HCT116 (cell line): ENCODE measurements around the gene CDHR5. TPM values are rescaled to one million over a fixed set of nuclear protein-coding genes. Genes with fewer than 3 reads are reported as not detected.

Source experiments
- ATAC-seq: fragments of 200-7000 bp; cut with Tn5 transposase; 2 replicates; pipeline ENCODE4 v1.9.1; 2020; ENCODE audit warnings: mild to moderate bottlenecking, moderate library complexity
- BruUV-seq: library from RNA; stranded (reverse); fragments of 400-500 nt; replicated peaks from 2 replicates; lab custom pipeline; 2021; lab: Mats Ljungman, UMichigan
- CTCF ChIA-PET: fragments of 300-600 bp; sonication (Branson Sonifier 250); formaldehyde crosslinking; loops from one replicate; lab custom pipeline; 2021; ENCODE audit warnings: antibody characterized with exemption; lab: Charles Lee
- POLR2A ChIA-PET: fragments of 300-600, 350-600 bp; sonication (Branson Sonifier 250); formaldehyde crosslinking; loops from one replicate; lab custom pipeline; 2021; ENCODE audit warnings: antibody characterized with exemption; lab: Charles Lee
- RAD21 ChIA-PET, 2 experiments: fragments of 300-600 bp; sonication (Branson Sonifier 250); formaldehyde crosslinking; loops; one replicate each; lab custom pipeline; 2023; ENCODE audit warnings: low total read pairs in 2 of 2; ENCODE audit not compliant: uncharacterized antibody in 2 of 2, unreplicated experiment in 2 of 2, low non-redundant PET in 1 of 2; lab: Charles Lee
- DNase-seq: peaks from one replicate; pipeline ENCODE4 v3.0.0-alpha.2; 2010; ENCODE audit warnings: low read depth, low spot score
- H2AFZ ChIP-seq: fragments of 200-600 bp; shearing (Covaris generic), sonication (generic); 2 replicates; pipeline ENCODE4 v1.6.1; 2017; ENCODE audit warnings: low read depth, mixed run types, mixed read lengths, antibody characterized with exemption, low read length; ENCODE audit not compliant: poor library complexity, severe bottlenecking
- H3K27ac ChIP-seq: 2 replicates; pipeline ENCODE4 v1.5.1; 2012; ENCODE audit warnings: low read depth, low read length
- H3K27me3 ChIP-seq: fragments of 200-600 bp; sonication (generic); 2 replicates; pipeline ENCODE4 v1.6.1; 2016; ENCODE audit warnings: mixed run types, low read length, mixed read lengths; ENCODE audit not compliant: insufficient read depth
- H3K36me3 ChIP-seq, 2 experiments: fragments of 200-500 bp in 1 of 2; fragments of 200-600 bp in 1 of 2; sonication (Bioruptor generic) in 1 of 2; sonication (generic) in 1 of 2; 2 replicates each; pipeline versions ENCODE4 v1.5.1 to v1.6.1; 2014 to 2016; ENCODE audit warnings: low read length in 2 of 2, inconsistent platforms in 1 of 2, mixed read lengths in 1 of 2, mixed run types in 1 of 2; ENCODE audit not compliant: insufficient read depth in 2 of 2, control insufficient read depth in 1 of 2
- H3K4me1 ChIP-seq, 2 experiments: fragments of 200-600 bp in 1 of 2; sonication (generic) in 1 of 2; 2 replicates each; pipeline versions ENCODE4 v1.5.1 to v1.6.1; 2012 to 2017; ENCODE audit warnings: low read length in 2 of 2, inconsistent platforms in 1 of 2, mild to moderate bottlenecking in 1 of 2, mixed read lengths in 1 of 2, mixed run types in 1 of 2, moderate library complexity in 1 of 2; ENCODE audit not compliant: insufficient read depth in 2 of 2, control insufficient read depth in 1 of 2
- H3K4me2 ChIP-seq: fragments of 200-600 bp; sonication (generic); 2 replicates; pipeline ENCODE4 v1.6.1; 2017; ENCODE audit warnings: mixed run types, low read length, mixed read lengths
- H3K4me3 ChIP-seq, 2 experiments: fragments of 200-600 bp in 1 of 2; sonication (generic) in 1 of 2; replicated peaks in 1 of 2; 2 replicates each; pipeline ENCODE4 v1.5.1; 2011 to 2016; ENCODE audit warnings: low read length in 2 of 2, control low read depth in 1 of 2, low read depth in 1 of 2, mild to moderate bottlenecking in 1 of 2, mixed read lengths in 1 of 2, mixed run types in 1 of 2
- H3K79me2 ChIP-seq: fragments of 200-600 bp; sonication (generic); 2 replicates; pipeline ENCODE4 v1.6.1; 2017; ENCODE audit warnings: mild to moderate bottlenecking, mixed run types, low read length, moderate library complexity, mixed read lengths; ENCODE audit not compliant: insufficient read depth
- H3K9ac ChIP-seq: fragments of 200-600 bp; sonication (generic); 2 replicates; pipeline ENCODE4 v1.6.1; 2016; ENCODE audit warnings: low read length, mixed read lengths
- H3K9me2 ChIP-seq: fragments of 200-600 bp; sonication (generic), shearing (Covaris generic); 2 replicates; pipeline ENCODE4 v1.6.1; 2017; ENCODE audit warnings: mixed run types, mild to moderate bottlenecking, moderate library complexity; ENCODE audit not compliant: insufficient read depth
- H3K9me3 ChIP-seq, 2 experiments: fragments of 200-500 bp in 1 of 2; fragments of 200-600 bp in 1 of 2; sonication (Bioruptor generic) in 1 of 2; sonication (generic) in 1 of 2; 2 replicates each; pipeline ENCODE4 v1.6.1; 2014 to 2017; ENCODE audit warnings: low read length in 2 of 2, mixed read lengths in 2 of 2, inconsistent platforms in 1 of 2, low read depth in 1 of 2, mild to moderate bottlenecking in 1 of 2, mixed run types in 1 of 2, moderate library complexity in 1 of 2; ENCODE audit not compliant: control insufficient read depth in 1 of 2, insufficient read depth in 1 of 2
- H4K20me1 ChIP-seq: fragments of 200-600 bp; sonication (generic), shearing (Covaris generic); 2 replicates; pipeline ENCODE4 v1.6.1; 2017; ENCODE audit warnings: mixed run types, mild to moderate bottlenecking, moderate library complexity; ENCODE audit not compliant: insufficient read depth
- CBX3 ChIP-seq: IDR thresholded peaks from 2 replicates; pipeline ENCODE4 v1.6.1; 2012; ENCODE audit warnings: low read depth
- CEBPB ChIP-seq: IDR thresholded peaks from 2 replicates; pipeline ENCODE4 v1.6.1; 2012; ENCODE audit warnings: low read depth
- EGR1 ChIP-seq: IDR thresholded peaks from 2 replicates; pipeline ENCODE4 v1.6.1; 2012; ENCODE audit warnings: low read depth
- ELF1 ChIP-seq: IDR thresholded peaks from 2 replicates; pipeline ENCODE4 v1.6.1; 2012; ENCODE audit warnings: low read depth, borderline replicate concordance
- EZH2 ChIP-seq: fragments of 200-600 bp; sonication (generic); IDR thresholded peaks from 2 replicates; pipeline ENCODE4 v1.6.1; 2017; ENCODE audit warnings: antibody characterized with exemption, mixed run types
- EZH2phosphoT487 ChIP-seq: fragments of 200-600 bp; IDR thresholded peaks from 2 replicates; pipeline ENCODE4 v1.6.1; 2018; ENCODE audit warnings: antibody characterized with exemption, borderline replicate concordance
- FOSL1 ChIP-seq: IDR thresholded peaks from 2 replicates; pipeline ENCODE4 v1.6.1; 2012; ENCODE audit warnings: low read depth
- JUND ChIP-seq: IDR thresholded peaks from 2 replicates; pipeline ENCODE4 v1.6.1; 2012
- RAD21 ChIP-seq: IDR thresholded peaks from 2 replicates; pipeline ENCODE4 v1.6.1; 2012; ENCODE audit warnings: low read depth, mild to moderate bottlenecking
- SIN3A ChIP-seq: IDR thresholded peaks from 2 replicates; pipeline ENCODE4 v1.6.1; 2012; ENCODE audit warnings: low read depth
- YY1 ChIP-seq: IDR thresholded peaks from 2 replicates; pipeline ENCODE4 v1.6.1; 2011; ENCODE audit warnings: low read length, low read depth, moderate library complexity, mild to moderate bottlenecking; ENCODE audit not compliant: insufficient replicate concordance; ENCODE audit errors: extremely low read depth
- ZFX ChIP-seq: fragments of 450-650 bp; IDR thresholded peaks from 2 replicates; pipeline ENCODE4 v1.6.1; 2017
- ZNF274 ChIP-seq: fragments of 200-500 bp; sonication (Bioruptor generic); IDR thresholded peaks from 2 replicates; pipeline ENCODE4 v1.6.1; 2014; ENCODE audit warnings: mild to moderate bottlenecking, low read depth, low read length, inconsistent platforms
- intact Hi-C: fragments of 100-400 bp; cut with micrococcal nuclease; formaldehyde crosslinking; loops from 2 replicates; pipeline ENCODE4 v1.10.0; 2022
- total RNA-seq: library from RNA; stranded (reverse); gene quantifications from one replicate; pipeline ENCODE4 v1.2.1, GENCODE V29; 2021; ENCODE audit not compliant: unreplicated experiment
- TF ChIP-seq, protein P1 (sequence below): IDR thresholded peaks from 2 replicates; pipeline ENCODE4 v1.6.1; 2011; ENCODE audit warnings: mild to moderate bottlenecking, low read length, moderate library complexity; ENCODE audit not compliant: insufficient replicate concordance; ENCODE audit errors: extremely low read depth
- TF ChIP-seq, protein P2 (sequence below): IDR thresholded peaks from 2 replicates; pipeline ENCODE4 v1.6.1; 2012; ENCODE audit warnings: low read depth

CDHR5 gene
- total RNA-seq, 1 experiment from 2014 or later, result not detected

DNA sequence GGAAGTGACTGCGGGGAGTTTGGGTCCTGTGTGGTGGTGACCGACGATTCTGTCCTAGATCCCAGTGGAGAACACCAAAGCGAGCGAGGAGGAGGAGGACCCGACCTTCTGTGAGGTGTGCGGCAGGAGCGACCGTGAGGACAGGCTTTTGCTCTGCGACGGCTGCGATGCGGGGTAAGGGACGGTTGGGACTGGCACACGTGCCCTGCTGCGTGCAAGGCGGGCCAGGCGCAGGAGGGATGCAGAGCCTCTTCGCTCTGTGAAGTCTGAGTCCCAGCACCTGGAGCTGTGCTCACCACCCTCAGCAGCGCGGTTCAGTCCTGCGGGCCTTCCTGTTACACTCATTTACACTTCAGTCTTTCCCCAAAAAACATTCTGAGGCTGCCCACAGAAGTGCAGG, 32.3 kb downstream of the CDHR5 start:
- no peaks in the 10 kb centered on the region for H3K27me3 ChIP-seq
- POLR2A ChIA-PET, result no interaction called here
- no peaks in the 10 kb centered on the region for H3K9me2 ChIP-seq
- TF ChIP-seq ZNF274, result no peak
- TF ChIP-seq EZH2, result no peak
- no peak for TF ChIP-seq EZH2phosphoT487
- TF ChIP-seq, all 23 proteins: peak for 0
- Histone ChIP-seq H3K4me2 (no peak overlapping the region), H3K79me2 (peaks cover 85% of the 10 kb centered on the region), H3K4me3 (no peak overlapping the region), H2AFZ (no peak overlapping the region), H3K27ac (no peak overlapping the region), H3K36me3 (peaks cover 67% of the 10 kb centered on the region in 2 experiments), H3K9me3 (no peaks in the 10 kb centered on the region), H4K20me1 (no peaks in the 10 kb centered on the region), H3K9ac (no peak overlapping the region), H3K4me1 (peaks cover 0 to 8% of the 10 kb centered on the region in 2 experiments; a peak in 2 of 4 replicates)
- ATAC-seq, result no peak
- intact Hi-C loops, result no loop called here
- RAD21 ChIA-PET, result no interaction called here
- DNase-seq, result no peak
- no TSS peak for BruUV-seq
- CTCF ChIA-PET, result no interaction called here

DNA sequence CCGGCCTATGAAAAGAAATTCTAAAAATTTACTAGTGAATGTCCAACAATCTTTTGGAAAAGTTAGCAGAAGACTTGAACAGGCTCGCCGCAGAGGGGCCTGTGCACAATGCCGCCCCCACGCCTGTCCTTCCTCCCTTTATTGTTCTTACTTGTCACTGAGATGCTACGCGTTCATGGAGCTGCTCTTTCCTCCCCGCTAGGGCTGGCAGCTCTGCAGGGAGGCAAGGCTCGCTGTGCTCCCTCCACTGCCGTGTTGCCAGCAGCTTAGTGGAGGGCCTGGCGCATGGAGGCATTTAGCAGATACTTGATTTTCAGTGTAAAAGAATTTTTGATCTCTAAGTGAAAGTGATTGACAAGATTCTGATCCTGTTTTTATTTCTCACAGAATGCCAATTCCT, 33.8 kb downstream of the CDHR5 start:
- peaks cover 0 to 8% of the 10 kb centered on the region in 2 experiments; a peak in 2 of 4 replicates for H3K4me1 ChIP-seq
- intact Hi-C loops, result no loop called here
- H4K20me1 ChIP-seq, result no peaks in the 10 kb centered on the region
- no peak for TF ChIP-seq ZFX
- TF ChIP-seq RAD21, result no peak
- TF ChIP-seq FOSL1, result no peak
- no peak for TF ChIP-seq ELF1
- TF ChIP-seq EGR1, result no peak
- TF ChIP-seq, protein P1, sequence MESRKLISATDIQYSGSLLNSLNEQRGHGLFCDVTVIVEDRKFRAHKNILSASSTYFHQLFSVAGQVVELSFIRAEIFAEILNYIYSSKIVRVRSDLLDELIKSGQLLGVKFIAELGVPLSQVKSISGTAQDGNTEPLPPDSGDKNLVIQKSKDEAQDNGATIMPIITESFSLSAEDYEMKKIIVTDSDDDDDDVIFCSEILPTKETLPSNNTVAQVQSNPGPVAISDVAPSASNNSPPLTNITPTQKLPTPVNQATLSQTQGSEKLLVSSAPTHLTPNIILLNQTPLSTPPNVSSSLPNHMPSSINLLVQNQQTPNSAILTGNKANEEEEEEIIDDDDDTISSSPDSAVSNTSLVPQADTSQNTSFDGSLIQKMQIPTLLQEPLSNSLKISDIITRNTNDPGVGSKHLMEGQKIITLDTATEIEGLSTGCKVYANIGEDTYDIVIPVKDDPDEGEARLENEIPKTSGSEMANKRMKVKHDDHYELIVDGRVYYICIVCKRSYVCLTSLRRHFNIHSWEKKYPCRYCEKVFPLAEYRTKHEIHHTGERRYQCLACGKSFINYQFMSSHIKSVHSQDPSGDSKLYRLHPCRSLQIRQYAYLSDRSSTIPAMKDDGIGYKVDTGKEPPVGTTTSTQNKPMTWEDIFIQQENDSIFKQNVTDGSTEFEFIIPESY, result no peak
- TF ChIP-seq CEBPB, result no peak
- TF ChIP-seq SIN3A, result no peak
- no peak for TF ChIP-seq JUND
- no peak for TF ChIP-seq YY1
- TF ChIP-seq CBX3, result no peak
- TF ChIP-seq, protein P2, sequence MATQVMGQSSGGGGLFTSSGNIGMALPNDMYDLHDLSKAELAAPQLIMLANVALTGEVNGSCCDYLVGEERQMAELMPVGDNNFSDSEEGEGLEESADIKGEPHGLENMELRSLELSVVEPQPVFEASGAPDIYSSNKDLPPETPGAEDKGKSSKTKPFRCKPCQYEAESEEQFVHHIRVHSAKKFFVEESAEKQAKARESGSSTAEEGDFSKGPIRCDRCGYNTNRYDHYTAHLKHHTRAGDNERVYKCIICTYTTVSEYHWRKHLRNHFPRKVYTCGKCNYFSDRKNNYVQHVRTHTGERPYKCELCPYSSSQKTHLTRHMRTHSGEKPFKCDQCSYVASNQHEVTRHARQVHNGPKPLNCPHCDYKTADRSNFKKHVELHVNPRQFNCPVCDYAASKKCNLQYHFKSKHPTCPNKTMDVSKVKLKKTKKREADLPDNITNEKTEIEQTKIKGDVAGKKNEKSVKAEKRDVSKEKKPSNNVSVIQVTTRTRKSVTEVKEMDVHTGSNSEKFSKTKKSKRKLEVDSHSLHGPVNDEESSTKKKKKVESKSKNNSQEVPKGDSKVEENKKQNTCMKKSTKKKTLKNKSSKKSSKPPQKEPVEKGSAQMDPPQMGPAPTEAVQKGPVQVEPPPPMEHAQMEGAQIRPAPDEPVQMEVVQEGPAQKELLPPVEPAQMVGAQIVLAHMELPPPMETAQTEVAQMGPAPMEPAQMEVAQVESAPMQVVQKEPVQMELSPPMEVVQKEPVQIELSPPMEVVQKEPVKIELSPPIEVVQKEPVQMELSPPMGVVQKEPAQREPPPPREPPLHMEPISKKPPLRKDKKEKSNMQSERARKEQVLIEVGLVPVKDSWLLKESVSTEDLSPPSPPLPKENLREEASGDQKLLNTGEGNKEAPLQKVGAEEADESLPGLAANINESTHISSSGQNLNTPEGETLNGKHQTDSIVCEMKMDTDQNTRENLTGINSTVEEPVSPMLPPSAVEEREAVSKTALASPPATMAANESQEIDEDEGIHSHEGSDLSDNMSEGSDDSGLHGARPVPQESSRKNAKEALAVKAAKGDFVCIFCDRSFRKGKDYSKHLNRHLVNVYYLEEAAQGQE, result no peak
- ATAC-seq (no peak), DNase-seq (no peak)
- ChIA-PET CTCF (no interaction called here), POLR2A (no interaction called here), RAD21 (interaction anchor here in 1 of 2 experiments (0.7 kb wide), 1 partner anchor 116 kb away, joined by 3 read pairs; no protein-coding TSS in a partner anchor)
- H2AFZ ChIP-seq, result no peak overlapping the region
- H3K27me3 ChIP-seq, result no peaks in the 10 kb centered on the region
- H3K9me3 ChIP-seq, result no peaks in the 10 kb centered on the region
- H3K36me3 ChIP-seq, result peaks cover 59 to 72% of the 10 kb centered on the region in 2 experiments
- H3K79me2 ChIP-seq, result peaks cover 88% of the 10 kb centered on the region
- no peak overlapping the region for H3K4me3 ChIP-seq
- H3K9ac ChIP-seq, result no peak overlapping the region
- no TSS peak for BruUV-seq
- H3K4me2 ChIP-seq, result no peak overlapping the region
- no peak overlapping the region for H3K27ac ChIP-seq
- H3K9me2 ChIP-seq, result no peaks in the 10 kb centered on the region
